ENCODE measurements around the gene PAK2. TPM values are rescaled to one million over a fixed set of nuclear protein-coding genes. Genes with fewer than 3 reads are reported as not detected.

Gene PAK2
- total RNA-seq, 2 donors from 2014 or later: 41.7 to 47.0 TPM

DNA sequence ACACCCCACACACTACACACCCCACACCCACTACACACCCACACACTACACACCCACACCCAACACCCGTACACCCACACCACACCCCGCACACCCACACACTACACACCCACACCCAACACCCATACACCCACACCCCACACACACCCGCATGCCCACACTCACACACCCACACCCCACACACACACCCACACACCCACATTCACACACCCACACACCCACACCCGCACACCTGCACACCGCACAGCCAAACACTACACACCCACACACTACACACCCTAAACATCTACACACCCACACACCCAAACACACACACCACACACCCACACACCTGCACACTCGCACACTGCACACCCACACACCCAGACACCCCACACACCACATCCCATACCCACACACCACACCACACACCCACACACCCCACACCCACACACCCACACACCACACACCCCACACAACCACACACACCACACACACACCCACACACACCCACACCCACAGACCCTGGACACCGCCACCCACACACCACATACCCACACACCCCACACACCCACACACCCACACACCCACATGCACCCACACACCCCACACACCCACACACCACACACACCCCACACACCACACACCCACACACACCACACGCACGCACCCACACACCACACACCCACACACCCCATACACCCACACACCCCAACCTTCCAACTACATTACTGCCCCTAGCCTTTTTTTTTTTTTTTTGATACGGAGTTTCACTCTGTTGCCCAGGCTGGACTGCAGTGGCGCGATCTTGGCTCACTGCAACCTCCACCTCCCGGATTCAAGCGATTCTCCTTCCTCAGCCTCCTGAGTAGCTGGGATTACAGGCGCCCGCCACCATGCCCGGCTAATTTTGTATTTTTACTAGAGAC lies 44.5 kb upstream of the PAK2 start:
- ATAC-seq (ENCODE audit: insufficient number of reproducible peaks, low FRiP score, low read depth): no peak
- Histone ChIP-seq H3K27ac (no peak overlapping the region), H3K4me1 (ENCODE audit: control insufficient read depth in 1 of 2, low read depth in 2 of 2) (no peaks in the 10 kb centered on the region), H3K4me3 (no peak overlapping the region), H3K27me3 (replicated peaks; ENCODE audit: insufficient read depth) (no peaks in the 10 kb centered on the region), H3K36me3 (no peaks in the 10 kb centered on the region), H3K9me3 (no peaks in the 10 kb centered on the region)
- TF ChIP-seq CTCF (IDR thresholded peaks at IDR 0.05): no peak
- DNase-seq (ENCODE audit: low spot score): no peak

DNA sequence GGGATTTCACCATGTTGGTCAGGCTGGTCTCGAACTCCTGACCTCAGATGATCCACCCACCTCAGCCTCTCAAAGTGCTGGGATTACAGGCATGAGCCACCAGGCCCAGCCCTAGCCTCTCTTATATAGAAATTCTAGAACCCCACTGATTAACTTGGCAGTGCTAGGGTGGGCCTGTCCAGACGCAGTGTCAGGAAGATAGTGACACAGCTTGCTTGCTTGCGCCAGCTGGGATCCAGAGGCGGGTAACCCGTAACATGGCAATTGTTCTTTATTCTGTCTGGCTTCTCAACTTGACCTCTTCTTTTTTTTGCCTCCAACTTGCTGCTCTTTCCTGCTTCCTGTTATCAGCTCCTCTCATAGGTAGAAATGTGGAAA lies 43.8 kb upstream of the PAK2 start:
- Histone ChIP-seq H3K27ac (no peak overlapping the region), H3K36me3 (no peaks in the 10 kb centered on the region), H3K27me3 (replicated peaks; ENCODE audit: insufficient read depth) (no peaks in the 10 kb centered on the region), H3K9me3 (no peaks in the 10 kb centered on the region), H3K4me3 (no peak overlapping the region), H3K4me1 (ENCODE audit: control insufficient read depth in 1 of 2, low read depth in 2 of 2) (no peaks in the 10 kb centered on the region)
- DNase-seq (ENCODE audit: low spot score): no peak
- TF ChIP-seq CTCF (IDR thresholded peaks at IDR 0.05): no peak
- no peak for ATAC-seq (ENCODE audit: insufficient number of reproducible peaks, low FRiP score, low read depth)

GRCh38 chr3:196697270-196697669 lies 42.4 kb upstream of the PAK2 start:
- Histone ChIP-seq H3K27ac (no peak overlapping the region), H3K36me3 (no peaks in the 10 kb centered on the region), H3K4me1 (ENCODE audit: control insufficient read depth in 1 of 2, low read depth in 2 of 2) (no peaks in the 10 kb centered on the region), H3K9me3 (no peaks in the 10 kb centered on the region), H3K27me3 (replicated peaks; ENCODE audit: insufficient read depth) (no peaks in the 10 kb centered on the region), H3K4me3 (no peak overlapping the region)
- ATAC-seq (ENCODE audit: insufficient number of reproducible peaks, low FRiP score, low read depth) (no peak), DNase-seq (ENCODE audit: low spot score) (no peak)
- no peak for TF ChIP-seq CTCF (IDR thresholded peaks at IDR 0.05)

DNA sequence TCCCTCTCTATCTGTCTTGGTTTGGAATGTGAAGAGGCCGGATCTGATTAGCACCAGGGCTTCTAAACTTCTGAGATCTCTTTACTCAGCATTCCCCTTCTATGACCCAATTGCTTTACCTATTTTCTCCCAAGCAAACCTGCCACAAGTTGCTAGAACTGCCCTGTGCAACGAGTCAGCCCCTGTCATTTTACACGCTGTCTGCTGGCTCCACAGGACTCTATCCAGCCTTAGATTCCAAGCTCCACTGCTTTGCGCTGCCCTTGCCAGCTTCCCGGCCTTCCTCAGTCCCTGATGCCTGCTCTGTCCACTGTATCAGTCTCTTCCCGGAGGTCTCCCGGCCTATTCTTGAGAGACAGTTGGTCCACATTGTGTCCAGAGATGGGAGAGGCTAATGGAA lies 39.9 kb upstream of the PAK2 start:
- ATAC-seq (ENCODE audit: insufficient number of reproducible peaks, low FRiP score, low read depth): no peak

DNA sequence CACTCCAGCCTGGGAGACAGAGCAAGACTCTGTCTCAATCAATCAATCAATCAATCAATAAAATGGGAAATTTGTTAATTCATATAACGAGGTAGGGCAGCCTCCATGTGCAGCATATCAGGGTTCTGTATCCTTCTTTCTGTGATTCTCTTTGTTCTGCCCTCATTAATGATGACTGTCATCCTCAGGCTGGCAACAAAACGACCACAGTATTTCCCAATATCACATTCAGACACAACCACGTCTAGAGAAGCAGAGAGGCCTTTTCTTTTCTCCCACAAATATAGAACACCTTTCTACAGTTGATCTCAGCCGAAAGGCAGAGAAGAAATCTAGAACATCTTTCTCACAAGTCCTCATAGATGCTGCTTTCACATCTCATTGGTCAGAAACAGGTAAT lies 38.9 kb upstream of the PAK2 start:
- no peak for TF ChIP-seq CTCF (IDR thresholded peaks at IDR 0.05)
- Histone ChIP-seq H3K27me3 (replicated peaks; ENCODE audit: insufficient read depth) (no peaks in the 10 kb centered on the region), H3K27ac (no peak overlapping the region), H3K4me1 (ENCODE audit: control insufficient read depth in 1 of 2, low read depth in 2 of 2) (no peaks in the 10 kb centered on the region), H3K36me3 (no peaks in the 10 kb centered on the region), H3K9me3 (no peaks in the 10 kb centered on the region), H3K4me3 (no peak overlapping the region)
- ATAC-seq (ENCODE audit: insufficient number of reproducible peaks, low FRiP score, low read depth): no peak
- no peak for DNase-seq (ENCODE audit: low spot score)

More for the DNA sequence above, 39.9 kb upstream of the PAK2 start:
- H3K4me3 ChIP-seq: no peak overlapping the region
- H3K9me3 ChIP-seq: no peaks in the 10 kb centered on the region
- no peak overlapping the region for H3K27ac ChIP-seq
- H3K36me3 ChIP-seq: no peaks in the 10 kb centered on the region
- H3K4me1 ChIP-seq (ENCODE audit: control insufficient read depth in 1 of 2, low read depth in 2 of 2): no peaks in the 10 kb centered on the region
- DNase-seq (ENCODE audit: low spot score): no peak
- TF ChIP-seq CTCF (IDR thresholded peaks at IDR 0.05): no peak
- no peaks in the 10 kb centered on the region for H3K27me3 ChIP-seq (replicated peaks; ENCODE audit: insufficient read depth)

Measured in thoracic aorta (tissue), 2 donors.